IMR-90 (cell line): ENCODE results near the gene FADS6.

Experiments used
- CTCF ChIP-seq: conservative IDR thresholded peaks from 2 replicates; pipeline ENCODE4 v1.5.1; 2012; ENCODE audit warnings: mild to moderate bottlenecking, low read depth, low read length, improper control_type of control experiment
- MXI1 ChIP-seq: IDR thresholded peaks from 2 replicates; pipeline ENCODE4 v1.6.1; 2012; ENCODE audit warnings: low read depth, mild to moderate bottlenecking, low read length, moderate library complexity, borderline replicate concordance

- TF ChIP-seq MXI1: no peak
- TF ChIP-seq CTCF: no peak
These were observed 28.3 kb upstream of the FADS6 start for GRCh38 chr17:74921769-74922168.
